Activated CD8-positive, alpha-beta memory T cell treated with anti-CD3 and anti-CD28 coated beads, Interleukin-2, amount 50 U/mL, for 4 hours (primary cell): ENCODE results near the gene MGAT4D.
"Not testable (repeated sequence)": the region's sequence is repeated elsewhere in the genome, so short reads cannot be mapped to it uniquely, and the experiment has no call there.

Experiments used
- DNase-seq: peaks from one replicate; pipeline ENCODE4 v3.0.0-alpha.2; 2020

Gene MGAT4D

GRCh38 chr4:140497747-140498636, at the start of gene MGAT4D:
MGAT4D (minus strand) TSS chr4:140498293; CDS start chr4:140498222, 71 bp downstream.
- no peak for DNase-seq

DNA sequence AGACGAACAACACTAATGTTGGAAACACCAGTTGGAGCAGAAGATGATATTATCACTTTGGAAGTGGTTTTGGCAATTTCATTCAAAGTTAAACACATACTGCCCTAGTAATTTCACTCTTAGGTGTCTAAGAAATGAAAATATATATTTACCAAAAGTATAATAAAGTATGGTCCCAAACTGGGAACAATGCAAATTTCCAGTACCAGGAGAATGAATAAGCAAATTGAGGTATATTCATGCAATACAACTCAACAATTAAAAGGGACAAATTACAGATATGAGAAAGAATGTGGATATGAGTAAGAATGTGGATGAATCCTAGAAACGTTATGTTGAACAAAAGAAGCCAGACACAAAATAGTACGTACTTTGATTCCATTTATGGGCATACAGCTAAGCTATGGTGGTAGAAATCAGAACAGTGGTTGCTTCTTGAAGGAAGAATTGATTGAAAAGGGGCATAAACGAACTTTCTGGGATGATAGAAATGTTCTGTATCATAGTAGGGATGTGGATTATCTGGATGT, 35.9 kb upstream of the MGAT4D start:
- no peak for DNase-seq

GRCh38 chr4:140529434-140529833, 31.3 kb upstream of the MGAT4D start:
- no peak for DNase-seq

- peak; percentile 98 for DNase-seq
Observed at GRCh38 chr4:140523857-140524742, 26.0 kb upstream of the MGAT4D start, which contains the start of gene ELMOD2. ELMOD2 (plus strand) TSS chr4:140524168; CDS start chr4:140525429, 1,261 bp downstream.

DNA sequence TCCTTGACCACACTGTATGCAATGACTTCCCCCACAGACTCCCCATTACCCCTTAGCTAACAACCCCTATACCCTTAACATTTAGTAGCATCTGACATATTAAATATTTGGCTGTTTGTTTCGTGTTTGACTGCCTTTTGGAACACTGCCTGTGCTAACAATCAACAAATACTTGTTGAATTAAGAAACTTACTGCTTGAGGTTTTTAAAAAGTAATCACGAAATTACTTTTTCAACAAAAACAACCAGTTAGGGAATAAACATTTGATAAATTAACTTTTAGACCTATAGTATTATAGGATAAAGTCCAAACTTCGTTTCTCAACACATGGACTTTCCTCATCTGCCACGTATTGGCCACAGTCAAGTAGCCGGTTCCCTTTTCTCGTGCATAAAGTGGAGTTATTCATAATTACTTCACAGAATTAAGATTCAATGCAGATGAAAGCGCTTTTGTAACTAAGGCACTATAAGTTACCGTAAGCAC, 25.3 kb upstream of the MGAT4D start:
- no peak for DNase-seq

GRCh38 chr4:140515423-140515822, 17.3 kb upstream of the MGAT4D start:
- no peak for DNase-seq

DNA sequence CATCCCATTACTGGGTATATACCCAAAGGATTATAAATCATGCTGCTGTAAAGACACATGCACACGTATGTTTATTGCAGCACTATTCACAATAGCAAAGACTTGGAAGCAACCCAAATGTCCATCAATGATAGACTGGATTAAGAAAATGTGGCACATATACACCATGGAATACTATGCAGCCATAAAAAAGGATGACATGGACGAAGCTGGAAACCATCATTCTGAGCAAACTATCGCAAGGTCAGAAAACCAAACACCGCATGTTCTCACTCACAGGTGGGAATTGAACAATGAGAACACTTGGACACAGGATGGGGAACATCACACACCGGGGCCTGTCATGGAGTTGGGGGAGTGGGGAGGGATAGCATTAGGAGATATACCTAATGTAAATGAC, 15.7 kb upstream of the MGAT4D start:
- not testable (repeated sequence) for DNase-seq

GRCh38 chr4:140504261-140504660, 6.2 kb upstream of the MGAT4D start:
- DNase-seq: no peak

DNA sequence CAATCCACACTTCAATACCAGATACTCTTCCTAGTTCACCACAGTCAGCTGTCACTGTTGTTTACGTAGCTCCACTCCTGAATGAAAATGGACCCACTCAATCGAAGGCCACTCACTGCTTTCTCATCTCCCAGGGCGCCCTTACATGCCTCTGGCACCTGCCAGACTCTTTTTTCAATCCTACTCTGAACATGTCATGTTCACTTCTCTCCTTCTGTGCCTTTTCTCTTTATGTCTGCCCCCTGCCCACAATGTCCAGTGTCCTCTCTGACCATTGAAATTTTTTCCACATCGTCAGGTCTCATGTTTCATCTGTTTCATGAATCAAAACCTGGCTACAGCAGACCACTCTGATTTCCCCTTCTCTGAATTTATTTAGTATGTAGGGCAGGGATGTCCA, 1.3 kb upstream of the MGAT4D start:
- no peak for DNase-seq

DNA sequence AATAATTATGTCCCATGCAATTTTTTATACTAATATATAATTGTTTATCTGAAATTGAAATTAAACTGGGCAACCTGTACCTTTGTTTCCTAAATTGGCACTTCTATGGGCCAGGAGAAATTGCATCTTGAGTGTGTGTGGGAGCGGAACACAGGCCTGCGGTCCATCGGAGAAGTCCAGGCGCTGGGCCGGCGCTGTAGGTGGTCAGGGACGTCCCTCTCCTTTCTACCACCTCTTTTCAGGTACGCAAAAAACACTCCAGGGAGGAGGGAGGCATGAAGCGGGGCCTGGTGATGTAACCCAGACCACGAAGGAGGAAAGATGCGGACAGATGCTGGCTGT, 717 bp downstream of the MGAT4D start:
- DNase-seq: no peak

- DNase-seq: no peak
Observed at GRCh38 chr4:140485939-140486338, 12.2 kb downstream of the MGAT4D start.

- no peak for DNase-seq
Observed at GRCh38 chr4:140483445-140483844, 14.6 kb downstream of the MGAT4D start.

DNA sequence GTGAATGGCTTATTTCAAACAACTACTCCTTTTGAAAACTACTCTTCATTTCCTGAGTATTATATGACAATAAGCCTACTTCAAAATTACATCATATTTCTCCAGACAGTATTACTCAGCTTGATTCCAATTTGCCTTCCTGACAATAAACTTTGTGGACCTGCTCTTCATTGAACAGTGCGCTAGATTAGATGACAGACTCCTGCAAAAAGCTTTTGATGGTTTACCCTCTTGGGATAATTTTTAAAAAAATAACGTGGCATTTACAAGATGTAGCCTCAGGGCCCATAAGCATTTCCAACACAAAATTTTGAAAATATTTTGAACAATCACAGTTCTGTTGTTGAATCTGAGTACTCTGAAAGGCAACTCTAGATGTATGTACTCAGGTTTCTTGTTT, 25.9 kb downstream of the MGAT4D start:
- no peak for DNase-seq

DNA sequence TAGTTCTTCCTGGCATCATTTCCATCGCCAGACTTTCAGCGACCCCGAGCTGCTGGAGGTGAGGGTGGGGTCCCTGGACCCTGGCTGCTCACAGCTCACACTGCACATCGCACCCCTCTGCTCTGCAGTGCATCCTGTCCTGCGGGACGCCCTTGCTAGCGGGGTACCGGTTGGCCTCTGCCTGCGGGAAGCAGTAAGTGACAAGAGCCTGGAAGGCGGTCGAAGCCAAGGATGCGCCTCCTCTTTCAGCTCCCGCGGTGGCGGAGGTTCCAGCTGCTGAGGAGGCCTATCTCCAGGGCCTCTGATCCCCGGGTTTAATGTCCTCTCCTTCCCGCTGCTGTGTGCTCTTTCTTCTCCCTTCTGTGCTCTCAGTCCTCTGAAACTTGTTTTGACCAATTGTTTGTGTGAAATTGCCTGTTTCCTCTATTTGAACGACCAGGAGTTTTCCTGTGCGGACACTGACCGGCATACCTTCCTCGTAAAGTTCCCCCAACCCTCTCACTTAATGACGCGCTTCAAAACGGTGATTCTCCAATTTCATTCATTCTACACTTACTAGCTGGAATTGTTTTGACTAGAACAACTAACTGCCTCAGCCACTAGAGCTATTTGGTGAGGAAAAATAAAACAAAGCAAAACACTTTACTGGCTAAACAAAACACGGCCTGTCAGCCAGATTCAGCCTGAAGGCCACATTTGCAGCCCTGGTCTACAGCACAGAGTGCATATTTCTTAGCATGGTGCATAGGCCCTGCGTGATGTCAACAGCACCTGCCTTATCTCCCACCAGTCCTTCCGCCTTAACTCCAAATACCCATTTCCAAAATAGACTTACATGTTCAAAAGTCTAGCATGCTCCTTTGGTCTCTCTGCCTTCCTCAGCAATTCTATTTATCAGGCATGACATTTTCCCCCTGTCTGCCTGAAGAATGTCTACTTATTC, 28.0 kb downstream of the MGAT4D start:
- DNase-seq: no peak

- no peak for DNase-seq
Observed at GRCh38 chr4:140466146-140466545, 31.9 kb downstream of the MGAT4D start.

DNA sequence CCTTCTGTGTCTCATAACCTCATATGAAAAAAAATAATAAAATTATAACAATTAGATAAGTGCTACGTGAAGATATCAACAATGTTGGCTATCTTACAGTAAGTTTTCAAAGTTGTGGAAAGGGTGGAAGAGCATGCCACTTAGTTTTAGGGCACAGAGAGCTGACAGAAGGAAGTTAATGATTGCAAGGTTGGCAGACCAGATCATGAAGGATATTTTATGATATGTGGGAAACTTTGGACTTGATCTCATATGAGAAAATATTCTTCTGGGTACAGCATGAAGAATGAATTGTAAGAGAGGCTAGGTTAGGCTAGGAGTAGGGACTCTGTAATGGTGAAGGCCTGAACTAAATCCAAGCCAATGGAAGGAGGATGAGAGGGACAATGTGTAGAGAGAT, 34.5 kb downstream of the MGAT4D start:
- no peak for DNase-seq

DNA sequence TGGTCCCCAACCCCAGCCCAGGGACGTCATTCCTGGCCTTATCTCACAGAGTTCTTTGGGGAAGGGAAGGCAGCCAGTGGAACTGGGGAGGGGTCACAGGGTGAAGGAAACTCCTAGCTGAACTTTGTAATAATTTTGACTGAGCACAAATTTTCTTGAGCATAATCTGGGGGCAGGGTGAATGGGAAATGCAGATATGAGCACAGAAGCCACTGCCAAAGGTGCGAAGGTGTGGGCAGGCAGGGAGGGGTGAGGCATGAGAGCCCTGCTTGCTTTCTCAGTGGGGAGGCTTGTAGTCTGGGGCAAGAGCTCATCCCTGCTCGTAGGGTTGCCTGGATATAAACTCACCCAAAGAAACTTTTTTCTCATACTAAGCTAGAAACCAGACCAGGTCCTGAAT, 34.9 kb downstream of the MGAT4D start:
- no peak for DNase-seq

- no peak for DNase-seq
Observed at GRCh38 chr4:140450352-140450751, 47.7 kb downstream of the MGAT4D start.

GRCh38 chr4:140448830-140449229, 49.3 kb downstream of the MGAT4D start:
- no peak for DNase-seq

DNA sequence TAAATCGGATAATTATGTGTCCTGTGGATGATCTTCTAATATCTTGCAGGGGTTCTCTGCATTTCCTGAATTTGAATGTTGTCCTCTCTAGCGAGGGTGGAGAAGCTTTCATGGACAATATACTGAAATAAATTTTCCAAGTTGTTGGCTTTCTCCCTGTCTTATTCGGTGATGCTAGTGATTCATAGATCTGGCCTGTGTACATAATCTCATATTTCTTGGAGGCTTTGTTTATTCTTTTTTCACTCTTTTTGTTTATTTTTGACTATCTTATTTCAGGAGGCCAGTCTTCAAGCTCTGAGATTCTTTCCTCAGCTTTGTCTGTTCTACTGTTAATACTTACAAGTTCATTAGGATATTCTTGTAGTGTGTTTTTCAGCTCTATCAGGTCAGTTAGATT, 49.9 kb downstream of the MGAT4D start:
- no peak for DNase-seq

DNA sequence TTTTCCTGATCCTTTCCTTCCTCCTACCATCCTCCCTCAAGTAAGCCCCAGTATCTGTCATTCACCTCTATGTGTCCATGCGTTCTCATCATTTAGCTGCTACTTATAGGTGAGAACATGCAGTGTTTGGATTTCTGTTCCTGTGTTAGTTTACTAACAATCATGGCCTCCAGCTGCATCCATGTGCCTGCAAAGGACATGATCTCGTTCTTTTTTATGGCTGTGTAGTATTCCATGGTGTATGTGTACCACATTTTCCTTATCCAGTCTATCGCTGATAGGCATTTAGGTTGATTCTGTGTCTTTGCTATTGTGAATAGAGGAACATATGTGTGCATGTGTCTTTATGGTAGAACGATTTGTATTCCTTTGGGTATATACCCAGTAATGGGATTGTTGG, 53.7 kb downstream of the MGAT4D start:
- not testable (repeated sequence) for DNase-seq

DNA sequence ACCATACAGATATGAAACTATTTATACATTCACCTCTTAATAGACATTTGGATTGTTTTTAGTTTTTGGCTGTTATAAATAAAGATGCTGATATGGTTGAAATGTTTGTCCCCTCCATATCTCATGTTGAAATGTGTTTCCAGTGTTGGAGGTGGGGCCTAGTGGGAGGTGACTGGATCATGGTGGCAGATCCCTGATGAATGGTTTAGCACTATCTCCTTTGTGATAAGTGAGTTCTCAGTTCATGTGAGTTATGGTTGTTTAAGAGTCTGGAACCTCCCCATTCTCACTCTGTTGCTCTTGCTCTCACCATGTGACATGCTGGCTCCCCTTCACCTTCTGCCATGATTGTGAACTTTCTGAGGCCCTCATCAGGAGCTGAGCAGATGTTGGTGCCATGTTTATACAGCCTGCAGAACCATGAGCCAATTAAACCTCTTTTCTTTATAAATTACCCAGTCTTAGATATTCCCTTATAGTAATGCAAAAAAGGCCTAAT, 58.4 kb downstream of the MGAT4D start:
- no peak for DNase-seq
